ENCODE results near the gene ZNF526. TPM values are rescaled to one million over a fixed set of nuclear protein-coding genes. Genes with fewer than 3 reads are reported as not detected.

ZNF526 gene
- total RNA-seq, 1 donor from 2014 or later = 10.4 TPM

- DNase-seq (ENCODE audit: extremely low read depth, low read depth, low spot score) = no peak
Measured at GRCh38 chr19:42274065-42274682, 54.1 kb downstream of the ZNF526 start.

GRCh38 chr19:42275103-42275502 is 55.0 kb downstream of the ZNF526 start:
- no peak for DNase-seq (ENCODE audit: extremely low read depth, low read depth, low spot score)

GRCh38 chr19:42275517-42275916 is 55.4 kb downstream of the ZNF526 start:
- DNase-seq (ENCODE audit: extremely low read depth, low read depth, low spot score) = no peak

- DNase-seq (ENCODE audit: extremely low read depth, low read depth, low spot score) = no peak
Measured at GRCh38 chr19:42276284-42276683, 56.2 kb downstream of the ZNF526 start.

GRCh38 chr19:42276821-42277220 is 56.7 kb downstream of the ZNF526 start:
- no peak for DNase-seq (ENCODE audit: extremely low read depth, low read depth, low spot score)

Other genes starting within 250 kb of the ZNF526 start
- gene ATP1A3, start 226.1 kb upstream of the ZNF526 start, total RNA-seq = 0.06 TPM in 1 of 2 replicates, not detected in the other
- gene GRIK5, start 150.1 kb upstream of the ZNF526 start, total RNA-seq = 0.23 TPM in 1 of 2 replicates, not detected in the other
- gene ZNF574, start 144.1 kb upstream of the ZNF526 start, total RNA-seq = 16.2 and 20.4 TPM in 2 replicates
- gene POU2F2, start 87.9 kb upstream of the ZNF526 start, total RNA-seq = 7.4 and 10.7 TPM in 2 replicates
- gene DEDD2, start 2.6 kb upstream of the ZNF526 start, total RNA-seq = 34.5 and 35.9 TPM in 2 replicates
- 29.1 and 36.5 TPM in 2 replicates for gene GSK3A, start 22.3 kb downstream of the ZNF526 start, total RNA-seq
- 56.6 and 57.4 TPM in 2 replicates for gene ERF, start 34.8 kb downstream of the ZNF526 start, total RNA-seq
- gene CIC, start 48.9 kb downstream of the ZNF526 start, total RNA-seq = 68.8 and 80.2 TPM in 2 replicates
- 0.10 and 1.8 TPM in 2 replicates for gene PRR19, start 81.8 kb downstream of the ZNF526 start, total RNA-seq
- gene PAFAH1B3, start 82.3 kb downstream of the ZNF526 start, total RNA-seq = 39.5 and 45.0 TPM in 2 replicates
- gene TMEM145, start 93.0 kb downstream of the ZNF526 start, total RNA-seq = 0.29 TPM in 1 of 2 replicates, not detected in the other
- gene MEGF8, start 105.3 kb downstream of the ZNF526 start, total RNA-seq = 69.2 and 81.6 TPM in 2 replicates
- gene CNFN, start 170.0 kb downstream of the ZNF526 start, total RNA-seq = not detected in 2 replicates
- gene LIPE, start 207.1 kb downstream of the ZNF526 start, total RNA-seq = 9.3 and 10.7 TPM in 2 replicates
- not detected in 2 replicates for gene CXCL17, start 222.6 kb downstream of the ZNF526 start, total RNA-seq

All from glomerular endothelial cell (primary cell).